Keratinocyte (primary cell): ENCODE data around the gene NCKAP5.

Experiments
- EZH2 ChIP-seq: IDR thresholded peaks from one replicate; pipeline ENCODE4 v1.6.1; 2012; ENCODE audit warnings: inconsistent platforms, mild to moderate bottlenecking, low read length, moderate library complexity
- TF ChIP-seq, protein P1 (sequence below), 3 experiments: IDR thresholded peaks in 1 of 3; conservative IDR thresholded peaks in 1 of 3; optimal IDR thresholded peaks in 1 of 3; 2 replicates in 2 of 3; 3 replicates in 1 of 3; pipeline versions ENCODE3 to v1.5.1; 2011; ENCODE audit warnings: low read length in 3 of 3, mild to moderate bottlenecking in 3 of 3, moderate library complexity in 2 of 3, control low read depth in 1 of 3, inconsistent platforms in 1 of 3; ENCODE audit not compliant: insufficient read depth in 2 of 3; ENCODE audit errors: extremely low read depth in 1 of 3

GRCh38 chr2:133438848-133439564, 129.3 kb downstream of the NCKAP5 start:
- TF ChIP-seq EZH2 = no peak
- TF ChIP-seq, protein P1, sequence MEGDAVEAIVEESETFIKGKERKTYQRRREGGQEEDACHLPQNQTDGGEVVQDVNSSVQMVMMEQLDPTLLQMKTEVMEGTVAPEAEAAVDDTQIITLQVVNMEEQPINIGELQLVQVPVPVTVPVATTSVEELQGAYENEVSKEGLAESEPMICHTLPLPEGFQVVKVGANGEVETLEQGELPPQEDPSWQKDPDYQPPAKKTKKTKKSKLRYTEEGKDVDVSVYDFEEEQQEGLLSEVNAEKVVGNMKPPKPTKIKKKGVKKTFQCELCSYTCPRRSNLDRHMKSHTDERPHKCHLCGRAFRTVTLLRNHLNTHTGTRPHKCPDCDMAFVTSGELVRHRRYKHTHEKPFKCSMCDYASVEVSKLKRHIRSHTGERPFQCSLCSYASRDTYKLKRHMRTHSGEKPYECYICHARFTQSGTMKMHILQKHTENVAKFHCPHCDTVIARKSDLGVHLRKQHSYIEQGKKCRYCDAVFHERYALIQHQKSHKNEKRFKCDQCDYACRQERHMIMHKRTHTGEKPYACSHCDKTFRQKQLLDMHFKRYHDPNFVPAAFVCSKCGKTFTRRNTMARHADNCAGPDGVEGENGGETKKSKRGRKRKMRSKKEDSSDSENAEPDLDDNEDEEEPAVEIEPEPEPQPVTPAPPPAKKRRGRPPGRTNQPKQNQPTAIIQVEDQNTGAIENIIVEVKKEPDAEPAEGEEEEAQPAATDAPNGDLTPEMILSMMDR (optimal IDR thresholded peaks at IDR 0.05 in 1 of 3, IDR thresholded peaks at IDR 0.05 in 1 of 3, conservative IDR thresholded peaks at IDR 0.05 in 1 of 3; ENCODE audit: extremely low read depth in 1 of 3, insufficient read depth in 2 of 3, low read length in 3 of 3) = no peak
